Upper lobe of right lung (tissue), 1 donor: ENCODE data around the gene KRTAP8-1. TPM values are rescaled to one million over a fixed set of nuclear protein-coding genes. Genes with fewer than 3 reads are reported as not detected.
A peak's percentile ranks its signal among the peaks of the same experiment; 100 is the strongest.

Experiments used
- ATAC-seq: fragments of 200-7000 bp; cut with Tn5 transposase; one replicate; pipeline ENCODE4 v1.9.1; 2020; ENCODE audit warnings: mild to moderate bottlenecking, moderate library complexity
- DNase-seq: peaks from one replicate; pipeline ENCODE4 v3.0.0-alpha.2; 2020
- H3K27ac ChIP-seq: fragments of 200-600 bp; one replicate; pipeline ENCODE4 v1.8.0; 2022
- H3K27me3 ChIP-seq: fragments of 200-600 bp; one replicate; pipeline ENCODE4 v1.8.0; 2022; ENCODE audit warnings: mild to moderate bottlenecking
- H3K36me3 ChIP-seq: fragments of 200-600 bp; one replicate; pipeline ENCODE4 v1.8.0; 2022
- H3K4me1 ChIP-seq: fragments of 200-600 bp; one replicate; pipeline ENCODE4 v1.8.0; 2022
- H3K4me3 ChIP-seq: fragments of 200-600 bp; one replicate; pipeline ENCODE4 v1.8.0; 2022; ENCODE audit warnings: mild to moderate bottlenecking
- H3K9me3 ChIP-seq: fragments of 200-600 bp; one replicate; pipeline ENCODE4 v1.8.0; 2022
- intact Hi-C: fragments of 100-400 bp; cut with DNase I; formaldehyde crosslinking; loops from one replicate; pipeline ENCODE4 v1.11.0; 2022
- total RNA-seq: library from RNA; stranded (reverse); fragmentation: NEBNext Ultra II Directional; extraction: Animal tissue kit (Norgen Biotek cat#: 25700); gene quantifications from one replicate; pipeline ENCODE4 v1.2.1, GENCODE V29; 2021
- TF ChIP-seq, protein P1 (sequence below): fragments of 200-600 bp; IDR thresholded peaks from one replicate; pipeline ENCODE4 v1.8.0; 2022; ENCODE audit warnings: antibody characterized with exemption
- donor health status: DM: no; HTN: yes; CAD: no; lungs with severe emphysema.

The KRTAP8-1 gene
- total RNA-seq, 1 donor from 2014 or later: not detected

GRCh38 chr21:30831194-30831765 is 18.2 kb upstream of the KRTAP8-1 start:
- H3K9me3 ChIP-seq: no peaks in the 10 kb centered on the region
- no peaks in the 10 kb centered on the region for H3K36me3 ChIP-seq
- intact Hi-C loops: no loop called here
- ATAC-seq (no peak), DNase-seq (no peak)
- TF ChIP-seq, protein P1, sequence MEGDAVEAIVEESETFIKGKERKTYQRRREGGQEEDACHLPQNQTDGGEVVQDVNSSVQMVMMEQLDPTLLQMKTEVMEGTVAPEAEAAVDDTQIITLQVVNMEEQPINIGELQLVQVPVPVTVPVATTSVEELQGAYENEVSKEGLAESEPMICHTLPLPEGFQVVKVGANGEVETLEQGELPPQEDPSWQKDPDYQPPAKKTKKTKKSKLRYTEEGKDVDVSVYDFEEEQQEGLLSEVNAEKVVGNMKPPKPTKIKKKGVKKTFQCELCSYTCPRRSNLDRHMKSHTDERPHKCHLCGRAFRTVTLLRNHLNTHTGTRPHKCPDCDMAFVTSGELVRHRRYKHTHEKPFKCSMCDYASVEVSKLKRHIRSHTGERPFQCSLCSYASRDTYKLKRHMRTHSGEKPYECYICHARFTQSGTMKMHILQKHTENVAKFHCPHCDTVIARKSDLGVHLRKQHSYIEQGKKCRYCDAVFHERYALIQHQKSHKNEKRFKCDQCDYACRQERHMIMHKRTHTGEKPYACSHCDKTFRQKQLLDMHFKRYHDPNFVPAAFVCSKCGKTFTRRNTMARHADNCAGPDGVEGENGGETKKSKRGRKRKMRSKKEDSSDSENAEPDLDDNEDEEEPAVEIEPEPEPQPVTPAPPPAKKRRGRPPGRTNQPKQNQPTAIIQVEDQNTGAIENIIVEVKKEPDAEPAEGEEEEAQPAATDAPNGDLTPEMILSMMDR: peak; percentile 51
- no peaks in the 10 kb centered on the region for H3K27me3 ChIP-seq
- no peaks in the 10 kb centered on the region for H3K4me1 ChIP-seq
- H3K27ac ChIP-seq: no peak overlapping the region
- no peak overlapping the region for H3K4me3 ChIP-seq

- ATAC-seq (no peak), DNase-seq (no peak)
- H3K4me1 ChIP-seq: no peaks in the 10 kb centered on the region
- TF ChIP-seq, protein P1: no peak
- no peak within 1 kb of the TSS for H3K4me3 ChIP-seq
- no peak within 1 kb of the TSS for H3K27ac ChIP-seq
- H3K9me3 ChIP-seq: no peaks in the 10 kb centered on the region
- no peaks in the 10 kb centered on the region for H3K27me3 ChIP-seq
- H3K36me3 ChIP-seq: no peaks in the 10 kb centered on the region
- intact Hi-C loops: no loop called here
Measured at GRCh38 chr21:30829659-30830058, 16.6 kb upstream of the KRTAP8-1 start, which contains the start of gene KRTAP7-1. Gene KRTAP7-1, minus strand, starts transcription at chr21:30829759. Its CDS starts 61 bp downstream, at chr21:30829698.

- H3K27me3 ChIP-seq: no peaks in the 10 kb centered on the region
- H3K36me3 ChIP-seq: no peaks in the 10 kb centered on the region
- no peaks in the 10 kb centered on the region for H3K4me1 ChIP-seq
- no peak overlapping the region for H3K27ac ChIP-seq
- DNase-seq (no peak), ATAC-seq (no peak)
- no peak overlapping the region for H3K4me3 ChIP-seq
- TF ChIP-seq, protein P1: no peak
- intact Hi-C loops: no loop called here
- H3K9me3 ChIP-seq: no peaks in the 10 kb centered on the region
Measured at GRCh38 chr21:30818837-30819610, 6.0 kb upstream of the KRTAP8-1 start.

GRCh38 chr21:30800605-30801004 is 12.5 kb downstream of the KRTAP8-1 start:
- TF ChIP-seq, protein P1: no peak
- no peaks in the 10 kb centered on the region for H3K9me3 ChIP-seq
- H3K27ac ChIP-seq: no peak overlapping the region
- DNase-seq: no peak
- ATAC-seq: no peak
- no peaks in the 10 kb centered on the region for H3K4me1 ChIP-seq
- H3K27me3 ChIP-seq: no peaks in the 10 kb centered on the region
- no peaks in the 10 kb centered on the region for H3K36me3 ChIP-seq
- intact Hi-C loops: no loop called here
- no peak overlapping the region for H3K4me3 ChIP-seq

- Histone ChIP-seq H3K4me3 (no peak overlapping the region), H3K4me1 (no peaks in the 10 kb centered on the region), H3K36me3 (no peaks in the 10 kb centered on the region), H3K27ac (no peak overlapping the region), H3K27me3 (no peaks in the 10 kb centered on the region), H3K9me3 (no peaks in the 10 kb centered on the region)
- DNase-seq (no peak), ATAC-seq (no peak)
- intact Hi-C loops: no loop called here
- TF ChIP-seq, protein P1: no peak
Measured at GRCh38 chr21:30793581-30794314, 19.3 kb downstream of the KRTAP8-1 start.
